Measurements from ENCODE around the gene AQP9. TPM values are rescaled to one million over a fixed set of nuclear protein-coding genes. Genes with fewer than 3 reads are reported as not detected.
"Not testable (repeated sequence)": the region's sequence is repeated elsewhere in the genome, so short reads cannot be mapped to it uniquely, and the experiment has no call there.

AQP9 gene
- total RNA-seq, 1 donor from 2014 or later: not detected

DNA sequence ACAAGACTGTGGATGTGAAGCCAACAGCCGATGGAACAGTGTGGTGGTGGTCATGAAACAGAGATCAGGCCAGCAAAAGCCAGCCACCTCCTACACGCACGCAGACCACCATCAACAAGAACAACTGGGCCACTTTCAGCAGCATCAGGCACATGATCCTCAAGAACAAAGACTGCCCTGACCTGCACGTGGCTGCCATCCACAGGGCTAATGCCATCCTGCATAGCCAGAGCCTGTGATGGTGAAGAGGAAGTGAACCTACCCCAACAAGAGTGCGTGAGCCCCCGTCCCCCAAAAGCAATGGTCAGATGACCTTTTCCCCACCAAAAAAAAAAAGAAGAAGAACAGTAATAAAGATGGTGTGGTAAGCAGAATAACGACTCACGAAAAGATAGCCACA is 62.6 kb downstream of the AQP9 start:
- Mint-ChIP-seq H3K27ac (ENCODE audit: unreplicated experiment) (no peak overlapping the region), H3K36me3 (ENCODE audit: low read depth, unreplicated experiment) (no peaks in the 10 kb centered on the region), H3K4me3 (ENCODE audit: unreplicated experiment) (no peak overlapping the region), H3K27me3 (ENCODE audit: unreplicated experiment) (peaks cover 2% of the 10 kb centered on the region), H3K9me3 (ENCODE audit: unreplicated experiment) (no peaks in the 10 kb centered on the region), H3K4me1 (ENCODE audit: unreplicated experiment) (peaks cover 2% of the 10 kb centered on the region)
- DNase-seq (ENCODE audit: low spot score): no peak
- TF ChIP-seq, protein P1, sequence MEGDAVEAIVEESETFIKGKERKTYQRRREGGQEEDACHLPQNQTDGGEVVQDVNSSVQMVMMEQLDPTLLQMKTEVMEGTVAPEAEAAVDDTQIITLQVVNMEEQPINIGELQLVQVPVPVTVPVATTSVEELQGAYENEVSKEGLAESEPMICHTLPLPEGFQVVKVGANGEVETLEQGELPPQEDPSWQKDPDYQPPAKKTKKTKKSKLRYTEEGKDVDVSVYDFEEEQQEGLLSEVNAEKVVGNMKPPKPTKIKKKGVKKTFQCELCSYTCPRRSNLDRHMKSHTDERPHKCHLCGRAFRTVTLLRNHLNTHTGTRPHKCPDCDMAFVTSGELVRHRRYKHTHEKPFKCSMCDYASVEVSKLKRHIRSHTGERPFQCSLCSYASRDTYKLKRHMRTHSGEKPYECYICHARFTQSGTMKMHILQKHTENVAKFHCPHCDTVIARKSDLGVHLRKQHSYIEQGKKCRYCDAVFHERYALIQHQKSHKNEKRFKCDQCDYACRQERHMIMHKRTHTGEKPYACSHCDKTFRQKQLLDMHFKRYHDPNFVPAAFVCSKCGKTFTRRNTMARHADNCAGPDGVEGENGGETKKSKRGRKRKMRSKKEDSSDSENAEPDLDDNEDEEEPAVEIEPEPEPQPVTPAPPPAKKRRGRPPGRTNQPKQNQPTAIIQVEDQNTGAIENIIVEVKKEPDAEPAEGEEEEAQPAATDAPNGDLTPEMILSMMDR (IDR thresholded peaks at IDR 0.05; ENCODE audit: unreplicated experiment): no peak

DNA sequence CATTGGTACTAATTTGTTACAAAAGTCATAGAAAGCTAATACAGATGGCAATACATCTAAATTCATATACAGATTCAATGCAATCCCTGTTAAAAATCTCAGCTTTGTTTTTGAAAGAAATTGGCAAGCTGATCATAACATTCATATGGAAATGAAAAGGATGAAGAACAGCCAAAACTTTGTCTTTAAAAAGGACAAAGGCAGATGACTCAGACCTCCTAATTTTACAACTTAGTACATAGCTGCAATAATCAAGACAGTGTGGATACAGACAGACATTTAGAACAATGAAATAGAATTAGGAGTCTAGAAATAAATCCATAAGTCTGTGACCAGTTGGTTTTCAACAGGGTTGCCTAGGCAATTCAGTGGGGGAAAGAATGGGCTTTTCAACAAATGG is 63.3 kb downstream of the AQP9 start:
- Mint-ChIP-seq H3K27me3 (ENCODE audit: unreplicated experiment) (peaks cover 2% of the 10 kb centered on the region), H3K9me3 (ENCODE audit: unreplicated experiment) (no peaks in the 10 kb centered on the region), H3K4me1 (ENCODE audit: unreplicated experiment) (peaks cover 2% of the 10 kb centered on the region), H3K36me3 (ENCODE audit: low read depth, unreplicated experiment) (no peaks in the 10 kb centered on the region), H3K27ac (ENCODE audit: unreplicated experiment) (no peak overlapping the region), H3K4me3 (ENCODE audit: unreplicated experiment) (no peak overlapping the region)
- TF ChIP-seq, protein P1 (IDR thresholded peaks at IDR 0.05; ENCODE audit: unreplicated experiment): no peak
- no peak for DNase-seq (ENCODE audit: low spot score)

DNA sequence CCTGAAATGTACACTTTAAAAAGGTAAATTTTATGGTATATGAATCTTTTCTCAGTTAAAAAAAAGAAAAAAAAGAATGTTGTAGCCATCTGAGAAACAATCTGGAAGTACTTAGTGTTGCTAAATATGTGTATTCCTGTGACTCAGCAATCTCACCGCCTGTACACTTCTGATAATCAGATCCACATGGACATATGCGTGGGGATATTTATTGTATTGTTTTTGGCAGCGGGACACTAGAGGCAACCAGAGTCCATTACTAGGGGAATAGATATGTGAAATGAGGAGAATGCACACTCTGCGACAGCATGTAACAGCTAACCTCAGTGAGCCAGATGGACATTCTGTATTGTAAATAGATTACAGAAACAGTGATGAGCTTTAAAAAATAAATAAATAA is 65.4 kb downstream of the AQP9 start:
- no peak overlapping the region for H3K4me3 Mint-ChIP-seq (ENCODE audit: unreplicated experiment)
- peaks cover 2% of the 10 kb centered on the region for H3K27me3 Mint-ChIP-seq (ENCODE audit: unreplicated experiment)
- TF ChIP-seq, protein P1 (IDR thresholded peaks at IDR 0.05; ENCODE audit: unreplicated experiment): no peak
- no peaks in the 10 kb centered on the region for H3K9me3 Mint-ChIP-seq (ENCODE audit: unreplicated experiment)
- H3K27ac Mint-ChIP-seq (ENCODE audit: unreplicated experiment): no peak overlapping the region
- DNase-seq (ENCODE audit: low spot score): no peak
- no peaks in the 10 kb centered on the region for H3K36me3 Mint-ChIP-seq (ENCODE audit: low read depth, unreplicated experiment)
- H3K4me1 Mint-ChIP-seq (ENCODE audit: unreplicated experiment): no peaks in the 10 kb centered on the region

DNA sequence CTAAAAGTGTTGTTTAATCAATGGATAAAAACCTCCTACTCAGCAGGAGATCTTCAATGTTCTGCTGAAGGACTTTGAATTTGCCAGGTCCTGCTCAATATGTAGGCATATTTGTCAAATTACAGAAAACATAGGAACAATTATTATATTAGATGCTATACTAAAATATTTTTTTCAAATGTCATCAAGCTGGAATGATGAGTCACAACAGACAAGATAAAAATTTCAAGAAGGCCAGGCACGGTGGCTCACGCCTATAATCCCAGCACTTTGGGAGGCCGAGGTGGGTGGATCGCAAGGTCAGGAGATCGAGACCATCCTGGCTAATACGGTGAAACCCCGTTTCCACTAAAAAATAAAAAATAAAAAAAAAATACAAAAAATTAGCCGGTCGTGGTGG is 68.0 kb downstream of the AQP9 start:
- no peaks in the 10 kb centered on the region for H3K9me3 Mint-ChIP-seq (ENCODE audit: unreplicated experiment)
- H3K4me1 Mint-ChIP-seq (ENCODE audit: unreplicated experiment): peaks cover 4% of the 10 kb centered on the region
- TF ChIP-seq, protein P1 (IDR thresholded peaks at IDR 0.05; ENCODE audit: unreplicated experiment): no peak
- no peak for DNase-seq (ENCODE audit: low spot score)
- no peak overlapping the region for H3K4me3 Mint-ChIP-seq (ENCODE audit: unreplicated experiment)
- H3K27ac Mint-ChIP-seq (ENCODE audit: unreplicated experiment): no peak overlapping the region
- H3K36me3 Mint-ChIP-seq (ENCODE audit: low read depth, unreplicated experiment): no peaks in the 10 kb centered on the region
- no peaks in the 10 kb centered on the region for H3K27me3 Mint-ChIP-seq (ENCODE audit: unreplicated experiment)

DNA sequence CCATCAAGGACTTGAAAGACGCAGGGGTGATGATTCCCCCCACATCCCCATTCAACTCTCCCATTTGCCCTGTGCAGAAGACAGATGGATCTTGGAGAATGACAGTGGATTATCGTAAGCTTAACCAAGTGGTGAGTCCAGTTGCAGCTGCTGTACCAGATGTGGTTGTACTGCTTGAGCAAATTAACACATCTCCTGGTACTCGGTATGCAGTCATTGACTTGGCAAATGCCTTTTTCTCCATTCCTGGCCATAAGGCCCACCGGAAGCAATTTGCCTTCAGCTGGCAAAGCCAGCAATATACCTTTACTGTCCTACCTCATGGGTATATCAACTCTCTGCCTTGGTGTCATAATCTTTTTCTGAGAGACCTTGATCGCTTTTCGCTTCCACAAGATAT is 70.0 kb downstream of the AQP9 start:
- not testable (repeated sequence) for H3K27ac Mint-ChIP-seq (ENCODE audit: unreplicated experiment); DNase-seq (ENCODE audit: low spot score); H3K4me3 Mint-ChIP-seq (ENCODE audit: unreplicated experiment); H3K4me1 Mint-ChIP-seq (ENCODE audit: unreplicated experiment); H3K36me3 Mint-ChIP-seq (ENCODE audit: low read depth, unreplicated experiment); H3K9me3 Mint-ChIP-seq (ENCODE audit: unreplicated experiment); H3K27me3 Mint-ChIP-seq (ENCODE audit: unreplicated experiment)

DNA sequence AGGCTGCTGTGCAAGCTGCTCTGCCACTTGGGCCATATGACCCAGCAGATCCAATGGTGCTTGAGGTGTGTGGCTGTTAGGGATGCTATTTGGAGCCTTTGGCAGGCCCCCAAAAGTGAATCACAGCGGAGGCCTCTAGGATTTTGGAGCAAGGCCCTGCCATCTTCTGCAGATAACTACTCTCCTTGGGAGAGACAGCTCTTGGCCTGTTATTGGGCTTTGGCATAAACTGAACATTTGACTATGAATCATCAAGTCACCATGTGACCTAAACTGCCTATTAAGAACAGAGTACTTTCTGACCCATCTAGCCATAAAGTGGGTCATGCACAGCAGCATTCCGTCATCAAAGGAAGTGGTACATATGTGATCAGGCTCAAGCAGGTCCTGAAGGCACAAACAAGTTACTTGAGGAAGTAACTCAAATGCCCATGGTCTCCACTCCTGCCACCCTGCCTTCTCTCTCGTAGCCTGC is 70.9 kb downstream of the AQP9 start:
- not testable (repeated sequence) for H3K4me1 Mint-ChIP-seq (ENCODE audit: unreplicated experiment); H3K36me3 Mint-ChIP-seq (ENCODE audit: low read depth, unreplicated experiment); H3K27ac Mint-ChIP-seq (ENCODE audit: unreplicated experiment); H3K9me3 Mint-ChIP-seq (ENCODE audit: unreplicated experiment); H3K27me3 Mint-ChIP-seq (ENCODE audit: unreplicated experiment); DNase-seq (ENCODE audit: low spot score); H3K4me3 Mint-ChIP-seq (ENCODE audit: unreplicated experiment)

DNA sequence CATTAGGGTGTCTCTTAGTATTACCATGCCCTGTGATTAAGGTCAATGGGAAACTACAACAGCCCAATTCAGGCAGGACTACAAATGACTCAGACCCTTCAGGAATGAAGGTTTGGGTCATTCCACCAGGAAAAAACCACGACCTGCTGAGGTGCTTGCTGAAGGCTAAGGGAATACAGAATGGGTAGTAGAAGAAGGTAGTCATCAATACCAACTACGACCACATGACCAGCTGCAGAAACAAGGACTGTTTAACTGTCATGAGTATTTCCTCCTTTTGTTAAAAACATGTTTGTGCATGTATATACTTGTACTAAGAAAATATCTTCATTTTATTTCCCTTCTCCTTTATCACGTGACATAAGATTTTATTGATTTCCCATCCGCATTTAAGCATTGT is 71.8 kb downstream of the AQP9 start:
- not testable (repeated sequence) for H3K27ac Mint-ChIP-seq (ENCODE audit: unreplicated experiment); H3K4me3 Mint-ChIP-seq (ENCODE audit: unreplicated experiment); DNase-seq (ENCODE audit: low spot score); H3K36me3 Mint-ChIP-seq (ENCODE audit: low read depth, unreplicated experiment); H3K9me3 Mint-ChIP-seq (ENCODE audit: unreplicated experiment); H3K27me3 Mint-ChIP-seq (ENCODE audit: unreplicated experiment); H3K4me1 Mint-ChIP-seq (ENCODE audit: unreplicated experiment)

Measured in endothelial cell (in vitro differentiated cells).